ENCODE results near the gene MADD. TPM values are rescaled to one million over a fixed set of nuclear protein-coding genes. Genes with fewer than 3 reads are reported as not detected.
"Not testable (repeated sequence)": the region's sequence is repeated elsewhere in the genome, so short reads cannot be mapped to it uniquely, and the experiment has no call there.

The MADD gene
- total RNA-seq, 2 donors from 2014 or later = 22.8 to 41.2 TPM

GRCh38 chr11:47314992-47315391 is 45.1 kb downstream of the MADD start:
- no peaks in the 10 kb centered on the region for H3K4me1 ChIP-seq
- no peaks in the 10 kb centered on the region for H3K27me3 ChIP-seq
- no peak overlapping the region for H3K27ac ChIP-seq
- H3K36me3 ChIP-seq (replicated peaks in 1 of 2; ENCODE audit: insufficient read depth in 1 of 2, low read depth in 2 of 2) = peaks cover 5 to 34% of the 10 kb centered on the region in 2 donors
- DNase-seq = no peak
- TF ChIP-seq POLR2A (IDR thresholded peaks at IDR 0.05) = no peak
- TF ChIP-seq, protein P1, sequence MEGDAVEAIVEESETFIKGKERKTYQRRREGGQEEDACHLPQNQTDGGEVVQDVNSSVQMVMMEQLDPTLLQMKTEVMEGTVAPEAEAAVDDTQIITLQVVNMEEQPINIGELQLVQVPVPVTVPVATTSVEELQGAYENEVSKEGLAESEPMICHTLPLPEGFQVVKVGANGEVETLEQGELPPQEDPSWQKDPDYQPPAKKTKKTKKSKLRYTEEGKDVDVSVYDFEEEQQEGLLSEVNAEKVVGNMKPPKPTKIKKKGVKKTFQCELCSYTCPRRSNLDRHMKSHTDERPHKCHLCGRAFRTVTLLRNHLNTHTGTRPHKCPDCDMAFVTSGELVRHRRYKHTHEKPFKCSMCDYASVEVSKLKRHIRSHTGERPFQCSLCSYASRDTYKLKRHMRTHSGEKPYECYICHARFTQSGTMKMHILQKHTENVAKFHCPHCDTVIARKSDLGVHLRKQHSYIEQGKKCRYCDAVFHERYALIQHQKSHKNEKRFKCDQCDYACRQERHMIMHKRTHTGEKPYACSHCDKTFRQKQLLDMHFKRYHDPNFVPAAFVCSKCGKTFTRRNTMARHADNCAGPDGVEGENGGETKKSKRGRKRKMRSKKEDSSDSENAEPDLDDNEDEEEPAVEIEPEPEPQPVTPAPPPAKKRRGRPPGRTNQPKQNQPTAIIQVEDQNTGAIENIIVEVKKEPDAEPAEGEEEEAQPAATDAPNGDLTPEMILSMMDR (IDR thresholded peaks at IDR 0.05) = no peak
- intact Hi-C loops (cut with DNase I) = no loop called here
- H3K9me3 ChIP-seq = no peaks in the 10 kb centered on the region
- ATAC-seq = no peak
- WGBS, 2 donors = 93% methylated on average over 5 of the region's 5 CpGs
- no peak overlapping the region for H3K4me3 ChIP-seq

- 83 to 89% methylated on average over 8 of the region's 8 CpGs for WGBS, 2 donors
- H3K4me3 ChIP-seq; intact Hi-C loops (cut with DNase I); DNase-seq; ATAC-seq; H3K27ac ChIP-seq; H3K27me3 ChIP-seq; H3K9me3 ChIP-seq; H3K4me1 ChIP-seq: not testable (repeated sequence)
- H3K36me3 ChIP-seq (replicated peaks in 1 of 2; ENCODE audit: insufficient read depth in 1 of 2, low read depth in 2 of 2) = peaks cover 0 to 26% of the 10 kb centered on the region in 2 donors
Measured at GRCh38 chr11:47316501-47316900, 46.6 kb downstream of the MADD start.

DNA sequence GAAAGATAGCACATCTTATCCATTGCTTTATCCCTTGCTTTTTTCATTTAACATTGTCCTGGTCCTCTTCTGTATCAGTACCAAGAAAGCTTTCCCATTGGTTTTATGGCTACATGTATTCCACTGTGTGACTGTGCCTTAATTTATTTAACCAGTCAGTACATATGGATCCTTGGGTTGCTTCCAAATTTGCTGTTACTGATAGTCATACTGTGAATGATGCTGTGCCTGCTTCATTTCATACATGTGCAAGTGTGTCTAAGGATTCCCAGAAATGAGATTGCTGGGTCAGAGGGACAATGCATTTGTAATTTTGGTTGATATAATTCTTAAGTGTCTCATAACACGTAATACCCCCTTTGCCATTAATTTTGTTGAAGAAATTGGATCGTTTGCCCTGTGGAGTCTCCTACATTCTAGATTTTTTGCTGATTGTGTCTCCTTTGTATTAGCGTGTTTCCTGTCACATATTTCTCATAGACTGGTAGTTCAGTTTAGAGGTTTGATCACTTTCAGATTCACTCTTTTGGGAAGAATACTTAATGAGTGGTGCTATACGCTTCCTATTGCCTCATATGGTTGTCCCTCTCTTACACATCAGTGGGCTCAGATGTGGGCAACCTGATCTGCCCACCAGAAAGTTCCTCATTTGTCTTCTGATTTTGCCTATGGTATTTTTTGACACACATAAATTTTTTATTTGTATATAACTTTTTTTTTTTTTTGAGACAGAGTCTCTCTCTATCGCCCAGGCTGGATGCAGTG is 47.3 kb downstream of the MADD start:
- DNase-seq = no peak
- H3K27me3 ChIP-seq = no peaks in the 10 kb centered on the region
- H3K27ac ChIP-seq = no peak overlapping the region
- no peak overlapping the region for H3K4me3 ChIP-seq
- H3K9me3 ChIP-seq = no peaks in the 10 kb centered on the region
- TF ChIP-seq, protein P1 (IDR thresholded peaks at IDR 0.05) = no peak
- no peak for TF ChIP-seq POLR2A (IDR thresholded peaks at IDR 0.05)
- ATAC-seq = no peak
- peaks cover 0 to 20% of the 10 kb centered on the region in 2 donors for H3K36me3 ChIP-seq (replicated peaks in 1 of 2; ENCODE audit: insufficient read depth in 1 of 2, low read depth in 2 of 2)
- intact Hi-C loops (cut with DNase I) = no loop called here
- no peaks in the 10 kb centered on the region for H3K4me1 ChIP-seq
- 85 to 90% methylated on average over 5 of the region's 5 CpGs for WGBS, 2 donors

DNA sequence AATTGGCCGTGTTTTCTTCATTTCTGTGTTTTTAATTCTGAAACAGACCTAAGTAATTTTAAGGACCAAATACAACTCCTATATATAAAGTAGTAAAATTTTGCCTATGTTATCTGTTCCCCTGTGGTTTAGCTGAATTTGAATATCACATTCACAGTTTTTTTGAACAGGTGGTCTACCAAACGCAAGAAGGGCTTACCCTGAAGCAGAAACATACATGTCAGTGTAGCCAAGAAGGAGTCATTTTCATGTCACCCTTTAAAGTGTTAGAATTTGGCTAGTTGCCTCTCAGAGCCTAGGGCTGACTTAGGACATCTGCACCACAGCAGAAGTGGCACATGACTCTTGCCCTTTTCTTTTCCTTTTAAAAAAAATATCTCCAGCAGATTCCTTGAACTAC is 48.2 kb downstream of the MADD start:
- Histone ChIP-seq H3K27ac (no peak overlapping the region), H3K9me3 (no peaks in the 10 kb centered on the region), H3K4me1 (no peaks in the 10 kb centered on the region), H3K36me3 (replicated peaks in 1 of 2; ENCODE audit: insufficient read depth in 1 of 2, low read depth in 2 of 2) (peaks cover 0 to 16% of the 10 kb centered on the region in 2 donors), H3K4me3 (no peak overlapping the region), H3K27me3 (no peaks in the 10 kb centered on the region)
- no peak for ATAC-seq
- intact Hi-C loops (cut with DNase I) = no loop called here
- TF ChIP-seq POLR2A (IDR thresholded peaks at IDR 0.05) = no peak
- TF ChIP-seq, protein P1 (IDR thresholded peaks at IDR 0.05) = no peak
- DNase-seq = no peak
- WGBS, 2 donors = 92 to 97% methylated on average over 2 of the region's 2 CpGs

DNA sequence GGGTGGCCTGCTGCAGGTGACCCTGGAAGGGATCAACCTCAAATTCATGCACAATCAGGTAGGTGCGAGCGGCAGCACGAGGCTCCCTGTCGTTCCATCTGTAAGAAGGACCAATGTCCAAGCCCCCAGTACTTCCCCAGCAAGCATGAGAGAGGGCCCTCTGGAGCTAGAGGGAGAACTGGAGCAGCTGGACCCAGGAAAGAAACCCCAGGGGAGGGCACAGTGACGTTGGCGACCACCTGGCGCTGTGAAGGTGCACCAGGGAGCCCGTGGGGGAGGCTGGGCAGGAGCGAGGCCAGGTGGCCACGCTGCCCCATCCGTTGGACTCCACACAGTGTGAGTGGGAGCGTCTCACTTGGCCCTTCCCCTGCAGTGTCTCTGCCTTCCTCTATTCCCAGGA is 54.6 kb downstream of the MADD start:
- no peak for ATAC-seq
- no peaks in the 10 kb centered on the region for H3K4me1 ChIP-seq

More for the DNA sequence above, 54.6 kb downstream of the MADD start:
- H3K4me3 ChIP-seq = no peak overlapping the region
- H3K36me3 ChIP-seq (replicated peaks in 1 of 2; ENCODE audit: insufficient read depth in 1 of 2, low read depth in 2 of 2) = peaks cover 0 to 16% of the 10 kb centered on the region in 2 donors
- no peaks in the 10 kb centered on the region for H3K9me3 ChIP-seq
- no peaks in the 10 kb centered on the region for H3K27me3 ChIP-seq
- TF ChIP-seq, protein P1 (IDR thresholded peaks at IDR 0.05) = no peak
- no peak for TF ChIP-seq POLR2A (IDR thresholded peaks at IDR 0.05)
- 91% methylated on average over 4 to 12 of the region's 12 CpGs for WGBS, 2 donors
- DNase-seq = no peak
- intact Hi-C loops (cut with DNase I) = no loop called here
- no peak overlapping the region for H3K27ac ChIP-seq
